Measurements from ENCODE around the gene SPATC1L.

SPATC1L gene

DNA sequence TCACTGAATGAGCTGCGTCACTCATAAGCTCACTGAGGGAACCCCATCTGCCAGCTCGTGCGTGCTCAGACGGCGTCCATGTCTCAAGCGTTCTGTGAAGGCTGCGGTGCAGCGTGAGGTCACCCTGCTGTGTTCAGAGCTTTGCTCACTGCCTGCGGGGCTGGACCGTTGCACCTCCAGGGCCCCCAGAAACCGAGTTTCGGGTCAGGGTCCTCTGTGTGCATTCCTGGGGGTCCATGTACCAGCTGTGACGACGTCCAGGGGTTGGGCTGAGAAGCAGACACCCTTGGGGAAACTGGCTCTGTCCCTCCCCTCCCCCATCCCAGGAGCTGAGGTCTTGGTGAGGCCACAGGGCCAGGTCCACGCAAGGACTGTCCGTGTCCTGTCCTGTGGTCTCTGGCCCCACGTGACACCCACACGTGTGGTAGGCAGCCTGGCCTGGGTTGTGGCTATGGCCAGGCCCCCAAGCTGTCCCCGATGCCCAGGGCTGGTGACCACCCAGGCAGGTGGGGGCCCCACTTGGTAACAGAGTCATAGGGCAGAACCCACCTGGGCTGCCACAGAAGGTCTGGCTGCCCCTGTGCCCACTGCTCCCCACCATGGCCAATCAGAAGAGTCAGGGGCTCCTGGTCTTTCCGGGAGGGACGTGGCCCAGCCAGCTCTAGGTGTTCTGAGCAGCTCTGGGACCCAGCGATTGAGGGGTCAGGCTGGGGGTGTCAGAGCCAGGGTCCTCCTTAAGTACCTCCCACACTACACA lies 53.2 kb downstream of the SPATC1L start:
- peaks cover 0 to 3% (median 0%) of the 10 kb centered on the region in 5 donors for H3K4me1 ChIP-seq (ENCODE audit: control insufficient read depth in 5 of 5, insufficient read depth in 5 of 5, low read length in 5 of 5)

DNA sequence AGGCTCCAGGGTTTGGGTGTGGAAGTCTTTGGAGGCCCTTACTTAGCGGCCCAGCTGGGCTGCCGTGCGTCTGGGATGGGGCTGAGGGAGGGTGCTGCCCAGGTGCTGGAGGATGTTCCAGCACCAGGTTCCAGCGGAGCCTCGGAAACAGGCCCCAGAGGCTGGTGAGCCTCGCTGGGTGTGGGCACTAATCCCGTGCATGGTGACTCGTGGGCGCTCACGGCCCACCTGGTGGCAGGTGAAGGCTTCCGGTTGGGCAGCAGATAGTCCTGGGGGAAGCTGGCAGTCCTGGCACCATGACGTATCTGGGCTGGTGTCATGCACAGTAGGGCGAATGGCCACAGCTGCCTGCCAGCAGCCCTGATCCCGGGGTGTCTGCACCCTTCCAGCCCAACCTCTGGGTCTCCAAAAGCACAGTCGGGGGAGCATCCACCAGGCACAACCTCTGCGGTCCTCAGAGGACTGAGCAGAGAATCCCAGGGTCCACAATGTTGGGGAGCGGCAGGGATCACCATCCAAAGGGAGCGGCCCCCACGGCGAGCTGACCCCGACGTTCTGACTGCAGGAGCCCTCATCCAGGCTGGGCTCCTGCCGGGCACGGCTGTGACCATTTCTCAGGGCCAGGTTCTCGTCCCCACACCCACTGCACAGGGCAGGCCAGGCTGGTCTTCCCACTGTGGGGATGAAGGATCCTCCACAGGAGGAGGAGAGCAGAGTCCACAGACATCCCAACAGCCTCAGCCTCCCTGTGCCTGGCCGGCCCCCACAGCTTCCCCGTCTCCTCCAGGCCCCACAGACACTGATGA lies 54.2 kb downstream of the SPATC1L start:
- no peaks in the 10 kb centered on the region for H3K9me3 ChIP-seq (ENCODE audit: control insufficient read depth in 5 of 5, low read length in 5 of 5)
- no peak overlapping the region for H3K4me3 ChIP-seq (ENCODE audit: low read depth in 1 of 5, low read length in 5 of 5)
- peaks cover 0 to 3% (median 0%) of the 10 kb centered on the region in 5 donors for H3K4me1 ChIP-seq (ENCODE audit: control insufficient read depth in 5 of 5, insufficient read depth in 5 of 5, low read length in 5 of 5)
- H3K27me3 ChIP-seq (ENCODE audit: control insufficient read depth in 5 of 5, insufficient read depth in 4 of 5, low read length in 5 of 5): no peaks in the 10 kb centered on the region
- H3K9ac ChIP-seq (ENCODE audit: low read length in 5 of 5): no peak overlapping the region
- no peak overlapping the region for H3K27ac ChIP-seq (ENCODE audit: low read depth, low read length)
- H3K36me3 ChIP-seq (ENCODE audit: control insufficient read depth in 5 of 5, insufficient read depth in 5 of 5, low read length in 5 of 5): peaks cover 0 to 42% (median 30%) of the 10 kb centered on the region in 5 donors

More for the DNA sequence above, 53.2 kb downstream of the SPATC1L start:
- Histone ChIP-seq H3K27ac (ENCODE audit: low read depth, low read length) (no peak overlapping the region), H3K9ac (ENCODE audit: low read length in 5 of 5) (no peak overlapping the region), H3K4me3 (ENCODE audit: low read depth in 1 of 5, low read length in 5 of 5) (no peak overlapping the region), H3K27me3 (ENCODE audit: control insufficient read depth in 5 of 5, insufficient read depth in 4 of 5, low read length in 5 of 5) (no peaks in the 10 kb centered on the region), H3K9me3 (ENCODE audit: control insufficient read depth in 5 of 5, low read length in 5 of 5) (no peaks in the 10 kb centered on the region), H3K36me3 (ENCODE audit: control insufficient read depth in 5 of 5, insufficient read depth in 5 of 5, low read length in 5 of 5) (peaks cover 0 to 32% (median 25%) of the 10 kb centered on the region in 5 donors)

DNA sequence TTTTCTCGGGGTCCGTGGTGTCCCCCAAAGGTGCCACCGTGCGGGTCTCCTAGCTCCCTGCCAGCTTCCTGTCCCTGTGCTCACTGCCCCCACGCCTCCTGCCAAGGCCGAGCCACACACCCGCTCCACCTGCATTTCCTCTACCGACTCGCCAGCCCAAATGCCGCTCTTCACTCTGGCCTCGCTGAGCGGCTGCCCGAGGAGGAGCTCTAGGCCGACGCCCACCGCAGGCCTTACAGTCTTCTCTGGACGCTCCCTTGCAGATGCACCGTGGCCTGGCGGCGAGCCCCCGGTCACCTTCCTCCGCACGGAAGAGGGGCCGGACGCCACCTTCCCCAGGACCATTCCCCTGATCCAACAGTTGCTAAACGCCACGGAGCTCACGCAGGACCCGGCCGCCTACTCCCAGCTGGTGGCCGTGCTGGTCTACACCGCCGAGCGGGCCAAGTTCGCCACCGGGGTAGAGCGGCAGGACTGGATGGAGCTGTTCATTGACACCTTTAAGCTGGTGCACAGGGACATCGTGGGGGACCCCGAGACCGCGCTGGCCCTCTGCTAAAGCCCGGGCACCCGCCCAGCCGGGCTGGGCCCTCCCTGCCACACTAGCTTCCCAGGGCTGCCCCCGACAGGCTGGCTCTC lies 55.2 kb downstream of the SPATC1L start:
- no peaks in the 10 kb centered on the region for H3K27me3 ChIP-seq (ENCODE audit: control insufficient read depth in 5 of 5, insufficient read depth in 4 of 5, low read length in 5 of 5)
- no peak overlapping the region for H3K4me3 ChIP-seq (ENCODE audit: low read depth in 1 of 5, low read length in 5 of 5)
- H3K27ac ChIP-seq (ENCODE audit: low read depth, low read length): no peak overlapping the region
- H3K9ac ChIP-seq (ENCODE audit: low read length in 5 of 5): no peak overlapping the region
- peaks cover 0 to 52% (median 39%) of the 10 kb centered on the region in 5 donors for H3K36me3 ChIP-seq (ENCODE audit: control insufficient read depth in 5 of 5, insufficient read depth in 5 of 5, low read length in 5 of 5)
- H3K4me1 ChIP-seq (ENCODE audit: control insufficient read depth in 5 of 5, insufficient read depth in 5 of 5, low read length in 5 of 5): peaks cover 0 to 3% (median 0%) of the 10 kb centered on the region in 5 donors
- H3K9me3 ChIP-seq (ENCODE audit: control insufficient read depth in 5 of 5, low read length in 5 of 5): no peaks in the 10 kb centered on the region

DNA sequence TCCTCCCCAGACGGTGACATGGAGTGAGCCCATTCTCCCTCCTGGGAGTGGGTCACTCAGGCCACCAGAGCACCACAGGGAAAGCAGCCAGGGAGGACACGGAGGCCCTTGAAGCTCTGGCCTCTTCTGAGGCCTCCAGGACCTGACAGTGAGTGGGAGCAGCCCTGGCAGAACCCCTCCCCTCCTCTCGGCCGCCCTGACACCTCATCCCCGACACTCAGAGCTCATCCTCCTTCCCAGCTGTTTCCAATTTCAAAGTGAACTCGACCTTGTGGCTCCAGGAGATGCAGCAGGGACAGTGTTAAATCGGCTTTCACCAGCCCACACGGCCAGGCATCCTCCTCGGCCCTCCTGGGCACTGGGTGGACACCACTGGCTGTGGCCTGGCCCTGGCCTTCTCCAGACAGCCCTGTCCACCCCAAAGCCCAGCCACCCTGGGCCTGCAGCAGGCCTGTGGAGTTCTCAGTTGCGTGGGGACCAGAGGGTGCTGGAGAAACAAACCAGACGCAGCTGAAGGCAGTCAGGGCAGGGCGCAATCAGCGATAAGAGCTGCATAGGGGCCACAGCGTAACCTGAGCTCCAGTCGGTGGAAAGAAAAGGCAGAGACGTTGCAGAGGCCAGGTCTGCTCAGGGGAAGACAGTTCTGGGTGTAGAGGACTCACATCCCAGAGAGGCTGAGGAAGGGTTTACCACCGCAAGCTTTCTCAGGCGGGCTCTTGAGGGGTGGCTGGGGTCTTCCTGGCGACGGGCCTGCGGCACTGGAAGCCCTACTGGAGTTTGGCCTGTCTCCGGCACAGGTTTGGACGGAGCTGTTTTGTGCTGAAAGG lies 55.9 kb downstream of the SPATC1L start:
- H3K27me3 ChIP-seq (ENCODE audit: control insufficient read depth in 5 of 5, insufficient read depth in 4 of 5, low read length in 5 of 5): no peaks in the 10 kb centered on the region
- peaks cover 0 to 53% (median 43%) of the 10 kb centered on the region in 5 donors for H3K36me3 ChIP-seq (ENCODE audit: control insufficient read depth in 5 of 5, insufficient read depth in 5 of 5, low read length in 5 of 5)
- no peak overlapping the region for H3K9ac ChIP-seq (ENCODE audit: low read length in 5 of 5)
- H3K4me1 ChIP-seq (ENCODE audit: control insufficient read depth in 5 of 5, insufficient read depth in 5 of 5, low read length in 5 of 5): peaks cover 0 to 3% (median 0%) of the 10 kb centered on the region in 5 donors
- no peak overlapping the region for H3K27ac ChIP-seq (ENCODE audit: low read depth, low read length)
- no peak overlapping the region for H3K4me3 ChIP-seq (ENCODE audit: low read depth in 1 of 5, low read length in 5 of 5)
- no peaks in the 10 kb centered on the region for H3K9me3 ChIP-seq (ENCODE audit: control insufficient read depth in 5 of 5, low read length in 5 of 5)

DNA sequence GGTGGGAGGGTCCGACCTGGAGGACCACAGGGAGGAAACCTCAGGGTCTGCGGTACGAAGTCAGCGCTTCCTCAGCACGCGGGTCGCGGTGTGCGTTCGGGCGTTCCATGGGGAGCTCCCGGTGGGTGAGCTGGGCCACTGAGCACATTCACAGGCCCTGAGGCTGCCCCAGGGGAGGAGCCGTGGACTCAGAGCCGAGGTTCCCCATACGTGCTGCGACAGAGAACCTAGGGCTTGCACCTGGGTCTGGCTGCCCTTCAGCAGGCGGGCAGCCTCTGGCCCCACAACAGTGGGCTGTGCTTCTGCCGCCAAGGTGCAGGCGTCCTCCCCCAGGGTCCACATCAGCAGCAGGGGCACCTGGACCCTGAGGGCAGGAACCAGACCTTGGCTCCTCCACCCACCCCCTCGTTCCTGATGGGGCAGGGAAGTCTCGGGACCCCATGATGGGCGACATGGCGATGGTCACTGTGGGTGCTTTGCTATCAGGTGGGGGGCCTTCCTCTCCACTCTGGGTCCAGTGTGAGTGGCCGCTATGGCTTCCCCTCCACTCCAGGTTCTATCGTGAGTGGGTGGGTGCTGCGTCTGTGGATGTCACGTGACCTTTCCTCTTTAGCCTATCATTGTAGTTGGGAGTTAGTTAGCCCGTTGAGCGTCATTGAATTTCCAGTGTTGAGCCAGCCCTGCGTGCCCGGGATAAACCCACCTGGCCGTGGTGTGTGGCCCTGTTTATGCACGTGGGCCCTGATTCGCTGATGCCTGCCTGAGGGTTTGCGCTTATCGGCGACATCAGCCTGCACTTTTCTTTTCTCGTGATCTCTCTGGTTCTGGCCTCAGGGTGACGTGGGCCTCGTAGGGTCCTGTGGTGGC lies 56.8 kb downstream of the SPATC1L start:
- Histone ChIP-seq H3K4me1 (ENCODE audit: control insufficient read depth in 5 of 5, insufficient read depth in 5 of 5, low read length in 5 of 5) (peaks cover 0 to 3% (median 0%) of the 10 kb centered on the region in 5 donors), H3K27ac (ENCODE audit: low read depth, low read length) (no peak overlapping the region), H3K4me3 (ENCODE audit: low read depth in 1 of 5, low read length in 5 of 5) (no peak overlapping the region), H3K36me3 (ENCODE audit: control insufficient read depth in 5 of 5, insufficient read depth in 5 of 5, low read length in 5 of 5) (peaks cover 0 to 60% (median 46%) of the 10 kb centered on the region in 5 donors), H3K27me3 (ENCODE audit: control insufficient read depth in 5 of 5, insufficient read depth in 4 of 5, low read length in 5 of 5) (no peaks in the 10 kb centered on the region), H3K9ac (ENCODE audit: low read length in 5 of 5) (no peak overlapping the region), H3K9me3 (ENCODE audit: control insufficient read depth in 5 of 5, low read length in 5 of 5) (no peaks in the 10 kb centered on the region)

DNA sequence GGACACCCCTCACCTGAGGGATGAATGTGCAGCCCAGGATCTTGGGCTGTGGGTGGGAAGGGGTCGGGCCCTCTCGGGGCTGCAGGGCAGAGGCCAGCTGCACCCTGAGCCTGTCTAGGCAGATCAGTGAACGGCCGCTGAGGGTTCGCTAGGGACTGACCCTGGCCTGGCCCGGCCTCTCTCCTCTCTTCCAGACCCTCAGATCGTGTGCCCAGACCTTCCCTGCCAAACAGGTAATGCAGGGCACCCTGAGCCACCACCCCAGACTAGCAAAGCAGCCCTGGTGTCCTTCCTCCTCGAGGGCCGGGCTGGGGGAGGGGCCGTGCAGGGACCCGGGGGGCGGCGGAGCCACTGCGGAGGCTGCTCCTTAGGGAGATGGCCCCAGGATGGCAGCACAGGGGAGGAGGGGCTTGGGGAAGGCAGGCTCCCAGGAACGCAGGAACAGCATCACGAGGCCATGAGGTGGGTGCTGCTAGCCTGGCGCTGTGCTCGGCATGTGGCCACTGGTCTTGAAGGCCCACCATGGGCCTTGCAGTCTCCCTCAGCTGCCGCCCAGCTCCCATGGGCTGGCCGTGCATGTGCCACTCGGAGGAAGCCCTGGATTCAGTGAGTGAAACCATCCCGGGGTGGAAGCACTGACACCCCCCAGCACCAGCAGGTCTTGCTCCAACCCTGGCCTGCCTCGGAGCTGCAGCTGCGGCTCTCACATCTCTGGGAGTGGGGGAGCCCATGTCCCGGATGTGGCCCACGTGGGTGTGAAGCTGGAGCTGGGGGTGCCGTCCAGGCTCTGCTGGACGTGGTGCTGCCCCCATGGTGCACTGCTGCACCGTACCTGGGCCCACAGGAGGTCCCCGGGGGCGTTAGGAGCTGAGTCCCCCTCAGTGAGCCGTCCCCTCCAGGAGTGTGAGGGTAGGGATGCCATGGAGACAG lies 57.7 kb downstream of the SPATC1L start:
- Histone ChIP-seq H3K4me1 (ENCODE audit: control insufficient read depth in 5 of 5, insufficient read depth in 5 of 5, low read length in 5 of 5) (peaks cover 0 to 3% (median 0%) of the 10 kb centered on the region in 5 donors), H3K36me3 (ENCODE audit: control insufficient read depth in 5 of 5, insufficient read depth in 5 of 5, low read length in 5 of 5) (peaks cover 0 to 69% (median 53%) of the 10 kb centered on the region in 5 donors), H3K9ac (ENCODE audit: low read length in 5 of 5) (no peak overlapping the region), H3K4me3 (ENCODE audit: low read depth in 1 of 5, low read length in 5 of 5) (no peak overlapping the region), H3K27me3 (ENCODE audit: control insufficient read depth in 5 of 5, insufficient read depth in 4 of 5, low read length in 5 of 5) (no peaks in the 10 kb centered on the region), H3K9me3 (ENCODE audit: control insufficient read depth in 5 of 5, low read length in 5 of 5) (no peaks in the 10 kb centered on the region), H3K27ac (ENCODE audit: low read depth, low read length) (no peak overlapping the region)

DNA sequence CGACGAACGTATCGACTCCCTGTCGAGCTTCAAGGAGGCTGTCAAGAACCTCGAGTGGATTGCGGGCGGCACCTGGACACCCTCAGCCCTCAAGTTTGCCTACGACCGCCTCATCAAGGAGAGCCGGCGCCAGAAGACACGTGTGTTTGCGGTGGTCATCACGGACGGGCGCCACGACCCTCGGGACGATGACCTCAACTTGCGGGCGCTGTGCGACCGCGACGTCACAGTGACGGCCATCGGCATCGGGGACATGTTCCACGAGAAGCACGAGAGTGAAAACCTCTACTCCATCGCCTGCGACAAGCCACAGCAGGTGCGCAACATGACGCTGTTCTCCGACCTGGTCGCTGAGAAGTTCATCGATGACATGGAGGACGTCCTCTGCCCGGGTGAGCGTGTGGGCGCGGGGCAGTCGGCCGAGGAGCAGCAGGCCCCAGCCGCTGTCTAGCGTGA lies 58.4 kb downstream of the SPATC1L start:
- H3K36me3 ChIP-seq (ENCODE audit: control insufficient read depth in 5 of 5, insufficient read depth in 5 of 5, low read length in 5 of 5): peaks cover 0 to 76% (median 59%) of the 10 kb centered on the region in 5 donors

More for the DNA sequence above, 58.4 kb downstream of the SPATC1L start:
- Histone ChIP-seq H3K9ac (ENCODE audit: low read length in 5 of 5) (no peak overlapping the region), H3K27me3 (ENCODE audit: control insufficient read depth in 5 of 5, insufficient read depth in 4 of 5, low read length in 5 of 5) (no peaks in the 10 kb centered on the region), H3K27ac (ENCODE audit: low read depth, low read length) (no peak overlapping the region), H3K9me3 (ENCODE audit: control insufficient read depth in 5 of 5, low read length in 5 of 5) (no peaks in the 10 kb centered on the region), H3K4me1 (ENCODE audit: control insufficient read depth in 5 of 5, insufficient read depth in 5 of 5, low read length in 5 of 5) (peaks cover 0 to 2% (median 0%) of the 10 kb centered on the region in 5 donors), H3K4me3 (ENCODE audit: low read depth in 1 of 5, low read length in 5 of 5) (no peak overlapping the region)
